Adrenal gland (tissue), 12 donors: ENCODE data around the gene ZC3H18. TPM values are rescaled to one million over a fixed set of nuclear protein-coding genes. Genes with fewer than 3 reads are reported as not detected.
A peak's percentile ranks its signal among the peaks of the same experiment; 100 is the strongest.

Experiments used
- DNase-seq, 7 donors: peaks; one replicate each; pipeline ENCODE4 v3.0.0-alpha.2; 2019 to 2020
- H3K27ac ChIP-seq, 5 donors: fragments of 200-600 bp; sonication (generic) in 4 of 5; 1 replicate in 3 of 5; 2 replicates in 2 of 5; pipeline versions ENCODE4 v1.5.1 to v1.8.0; 2016 to 2020; ENCODE audit warnings: mild to moderate bottlenecking in 1 of 5
- H3K27me3 ChIP-seq: fragments of 200-600 bp; 2 replicates; pipeline ENCODE4 v1.8.0; 2021
- H3K36me3 ChIP-seq, 2 donors: fragments of 200-600 bp; replicated peaks in 1 of 2; 1 replicate in 1 of 2; 2 replicates in 1 of 2; pipeline versions ENCODE4 v1.5.1 to v1.8.0; 2018 to 2022
- H3K4me1 ChIP-seq, 2 donors: fragments of 200-600 bp; replicated peaks in 1 of 2; 1 replicate in 1 of 2; 2 replicates in 1 of 2; pipeline versions ENCODE4 v1.5.1 to v1.8.0; 2018 to 2021
- H3K4me3 ChIP-seq, 4 donors: fragments of 200-600 bp; sonication (generic) in 3 of 4; one replicate each; pipeline ENCODE4 v1.5.1; 2016 to 2018
- H3K9me3 ChIP-seq, 3 donors: fragments of 200-600 bp; sonication (generic) in 1 of 3; replicated peaks in 1 of 3; 1 replicate in 2 of 3; 2 replicates in 1 of 3; pipeline versions ENCODE4 v1.5.1 to v1.8.0; 2016 to 2021
- CTCF ChIP-seq, 6 experiments: fragments of 450-650 bp in 4 of 6; fragments of 200-600 bp in 2 of 6; sonication (generic) in 1 of 6; IDR thresholded peaks; 1 replicate in 5 of 6; 2 replicates in 1 of 6; pipeline versions ENCODE4 v1.5.1 to v1.8.0; 2016 to 2021; ENCODE audit warnings: antibody characterized with exemption in 6 of 6, mild to moderate bottlenecking in 2 of 6, moderate library complexity in 1 of 6
- POLR2A ChIP-seq, 2 donors: fragments of 450-650 bp; IDR thresholded peaks; one replicate each; pipeline ENCODE4 v1.6.1; 2017; ENCODE audit warnings: antibody characterized with exemption in 2 of 2, mild to moderate bottlenecking in 2 of 2, moderate library complexity in 1 of 2
- WGBS, 4 donors: extraction: QIAGEN DNeasy Blood & Tissue Kit in 2 of 4; methylation state at CpG; one replicate each; pipeline versions ENCODE4 v1.1.5 to v1.1.7; 2013 to 2017; 5-methylcytosine and 5-hydroxymethylcytosine counted together
- intact Hi-C, 2 donors: fragments of 100-400 bp; cut with DNase I; formaldehyde crosslinking; loops; one replicate each; pipeline versions ENCODE4 v1.14.1 to v1.15.0; 2022 to 2023
- polyA plus RNA-seq, 3 donors: library from polyadenylated mRNA; stranded (reverse); fragments of 200-250 nt in 2 of 3; fragments of 350-450 nt in 1 of 3; fragmentation: Illumina TruSeq in 1 of 3; extraction: RNeasy Lipid Tissue Mini Kit (QIAGEN cat#74804) in 1 of 3; gene quantifications; one replicate each; pipeline ENCODE4 v1.2.3, GENCODE V29; 2013 to 2014
- total RNA-seq, 9 donors: library from RNA; depleted of rRNA in 4 of 9; stranded (reverse); fragments of >200 nt in 4 of 9; fragments of 120-200 nt in 1 of 9; fragmentation: NEBNext Ultra II Directional in 1 of 9; extraction: Animal tissue kit (Norgen Biotek cat#: 25700) in 1 of 9; gene quantifications; one replicate each; pipeline versions ENCODE4 v1.1.0 to v1.2.4, GENCODE V29; 2013 to 2023
- donor health status: healthy with polysubstance abuse.
- donor health status: Bipolar disorder and iron deficiency.
- donor health status: DM: yes; HTN: yes; CAD: no.
- donor health status: DM: no; HTN: no; CAD: no.
- donor health status: DM: no; HTN: no; CAD: no.
- donor health status: DM: yes; HTN: yes; CAD: no.

The ZC3H18 gene
- total and polyA plus RNA-seq, 12 donors: 6.1 to 49.1 (median 22.9) TPM

GRCh38 chr16:88628512-88628974 is 58.3 kb downstream of the ZC3H18 start:
- H3K27me3 ChIP-seq: no peaks in the 10 kb centered on the region
- TF ChIP-seq CTCF (IDR thresholded peaks at IDR 0.05) (peak; percentile 14 to 57 (median 39)), POLR2A (IDR thresholded peaks at IDR 0.05) (peak in 1 of 2 donors; percentile 28)
- H3K36me3 ChIP-seq: peaks cover 0 to 77% of the 10 kb centered on the region in 2 donors
- 21 to 53% (median 28%) methylated on average over 8 to 12 of the region's 12 CpGs for WGBS, 4 donors
- H3K9me3 ChIP-seq: no peaks in the 10 kb centered on the region
- no peak overlapping the region for H3K4me3 ChIP-seq
- peak; percentile 41 to 88 (median 85) for DNase-seq
- peaks cover 0 to 6% of the 10 kb centered on the region in 2 donors for H3K4me1 ChIP-seq
- intact Hi-C loops: no loop called here
- peak overlapping the region in 3 of 5 donors; percentile 38 to 51 (median 51) for H3K27ac ChIP-seq

- peaks cover 0 to 6% of the 10 kb centered on the region in 2 donors for H3K4me1 ChIP-seq
- no peak overlapping the region for H3K27ac ChIP-seq
- no peak for DNase-seq
- WGBS, 4 donors: 84 to 97% (median 85%) methylated on average over 8 to 9 of the region's 9 CpGs
- TF ChIP-seq CTCF (IDR thresholded peaks at IDR 0.05): no peak
- TF ChIP-seq POLR2A (IDR thresholded peaks at IDR 0.05): no peak
- no peaks in the 10 kb centered on the region for H3K27me3 ChIP-seq
- intact Hi-C loops: no loop called here
- H3K9me3 ChIP-seq: no peaks in the 10 kb centered on the region
- no peak overlapping the region for H3K4me3 ChIP-seq
- peaks cover 0 to 64% of the 10 kb centered on the region in 2 donors for H3K36me3 ChIP-seq
These were observed 59.6 kb downstream of the ZC3H18 start for GRCh38 chr16:88629835-88630234.

GRCh38 chr16:88630433-88630832 is 60.2 kb downstream of the ZC3H18 start:
- peaks cover 0 to 58% of the 10 kb centered on the region in 2 donors for H3K36me3 ChIP-seq
- DNase-seq: no peak
- 85 to 100% (median 87%) methylated on average over 2 to 12 of the region's 12 CpGs for WGBS, 4 donors

GRCh38 chr16:88630941-88631340 is 60.7 kb downstream of the ZC3H18 start:
- H3K4me1 ChIP-seq: peaks cover 0 to 6% of the 10 kb centered on the region in 2 donors
- H3K27me3 ChIP-seq: no peaks in the 10 kb centered on the region
- whole genome bisulfite sequencing, 4 donors: 67 to 83% (median 68%) methylated on average over 14 to 23 of the region's 23 CpGs
- no peaks in the 10 kb centered on the region for H3K9me3 ChIP-seq
- no peak for TF ChIP-seq CTCF (IDR thresholded peaks at IDR 0.05)
- no peak for TF ChIP-seq POLR2A (IDR thresholded peaks at IDR 0.05)
- peak in 3 of 7 donors; percentile 44 to 65 (median 52) for DNase-seq
- intact Hi-C loops: no loop called here
- H3K4me3 ChIP-seq: no peak overlapping the region
- H3K27ac ChIP-seq: peak overlapping the region in 1 of 5 donors; percentile 27
- peaks cover 0 to 55% of the 10 kb centered on the region in 2 donors for H3K36me3 ChIP-seq

More at GRCh38 chr16:88630433-88630832, 60.2 kb downstream of the ZC3H18 start:
- H3K9me3 ChIP-seq: no peaks in the 10 kb centered on the region
- TF ChIP-seq POLR2A (IDR thresholded peaks at IDR 0.05): no peak
- TF ChIP-seq CTCF (IDR thresholded peaks at IDR 0.05): no peak
- no peak overlapping the region for H3K27ac ChIP-seq
- intact Hi-C loops: no loop called here
- H3K27me3 ChIP-seq: no peaks in the 10 kb centered on the region
- H3K4me3 ChIP-seq: no peak overlapping the region
- peaks cover 0 to 6% of the 10 kb centered on the region in 2 donors for H3K4me1 ChIP-seq
